Fibroblast of skin of scalp (primary cell): ENCODE measurements around the gene ARMC9.

Experiments
- DNase-seq: peaks from one replicate; pipeline ENCODE4 v3.0.0-alpha.2; 2013

The ARMC9 gene

GRCh38 chr2:231318954-231319353, 120.5 kb downstream of the ARMC9 start:
- DNase-seq = no peak

GRCh38 chr2:231319867-231320266, 121.4 kb downstream of the ARMC9 start:
- no peak for DNase-seq

- no peak for DNase-seq
Measured at GRCh38 chr2:231321021-231321420, 122.6 kb downstream of the ARMC9 start.

DNA sequence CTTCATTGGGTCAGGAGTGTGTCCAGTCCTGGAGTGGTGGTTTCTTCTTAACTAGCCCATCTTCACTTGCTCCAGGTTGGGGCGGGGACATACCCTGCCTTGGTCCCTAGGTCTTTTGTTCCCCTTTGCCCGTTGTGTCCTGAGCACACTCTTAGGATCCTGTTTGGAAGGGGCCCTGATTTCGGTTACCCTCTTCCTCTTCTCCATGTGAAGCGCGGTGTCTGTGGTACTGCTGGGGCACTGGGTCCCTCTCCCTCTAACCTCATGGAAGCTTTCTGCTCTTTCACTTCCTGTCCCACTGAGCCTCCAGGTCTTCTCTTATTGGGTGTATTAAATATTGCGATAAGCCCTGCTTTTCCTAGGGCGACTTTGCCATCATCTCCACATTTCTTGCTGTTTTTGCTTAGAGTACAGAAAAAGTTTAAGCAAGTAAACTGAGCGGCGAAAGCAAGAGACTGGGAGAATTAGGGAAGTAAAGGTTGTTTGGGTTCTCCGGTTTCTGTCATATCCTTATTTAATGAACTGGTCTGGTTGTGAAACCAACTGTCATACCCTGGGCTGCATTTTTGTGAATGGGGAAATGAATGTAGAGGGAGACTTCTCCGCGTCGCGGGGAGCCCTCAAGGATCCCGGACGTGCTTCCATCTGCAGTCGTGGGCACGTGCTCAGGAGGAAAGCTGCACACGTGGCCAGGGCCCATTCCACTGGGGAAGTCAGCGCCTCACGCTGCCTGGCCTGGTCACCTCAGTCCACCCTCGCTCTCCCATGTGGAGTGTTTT, 123.3 kb downstream of the ARMC9 start:
- DNase-seq = no peak

- DNase-seq = no peak
Measured at GRCh38 chr2:231323316-231323715, 124.9 kb downstream of the ARMC9 start.

DNA sequence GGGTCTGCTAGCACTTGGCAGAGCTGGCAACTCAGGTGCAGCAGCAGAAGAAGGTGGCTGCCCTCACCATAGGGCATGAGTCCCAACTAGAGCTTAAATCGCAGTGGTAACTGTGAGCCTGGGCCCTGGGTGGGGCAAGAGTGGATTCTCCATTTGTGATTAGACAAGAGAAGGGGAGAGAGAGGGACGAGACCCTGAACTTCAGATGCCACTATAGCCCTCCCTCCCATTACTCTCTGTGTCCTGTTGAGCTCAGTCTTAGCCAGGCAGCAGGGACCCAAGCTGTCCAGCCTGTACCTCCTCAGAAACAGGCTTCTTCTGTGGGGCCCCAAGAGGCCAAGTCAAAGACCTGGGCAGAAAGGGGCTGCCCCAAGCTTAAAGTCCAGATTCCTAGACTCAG, 127.4 kb downstream of the ARMC9 start:
- DNase-seq = no peak

DNA sequence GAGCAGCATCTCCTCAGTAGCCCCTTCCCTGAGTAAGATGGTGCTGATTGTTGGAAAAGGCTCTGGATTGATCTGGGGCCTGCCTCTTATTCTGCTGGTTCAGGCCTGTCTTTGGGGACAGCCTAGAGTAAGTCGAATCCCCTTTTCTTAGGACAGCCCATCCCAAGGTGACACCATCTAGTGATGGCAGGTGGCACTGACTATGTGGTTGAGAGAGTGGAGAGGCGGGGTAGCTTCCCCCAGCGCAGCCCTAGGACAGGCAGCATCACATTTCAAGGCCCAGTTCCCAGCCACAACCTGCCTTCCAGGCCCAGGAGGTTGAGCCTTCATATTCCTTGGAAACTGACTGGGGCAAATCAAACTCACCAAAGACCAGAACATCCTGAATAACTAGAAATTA, 128.0 kb downstream of the ARMC9 start:
- no peak for DNase-seq

- DNase-seq = no peak
Measured at GRCh38 chr2:231330311-231330710, 131.9 kb downstream of the ARMC9 start.

GRCh38 chr2:231331533-231331932, 133.1 kb downstream of the ARMC9 start:
- no peak for DNase-seq

DNA sequence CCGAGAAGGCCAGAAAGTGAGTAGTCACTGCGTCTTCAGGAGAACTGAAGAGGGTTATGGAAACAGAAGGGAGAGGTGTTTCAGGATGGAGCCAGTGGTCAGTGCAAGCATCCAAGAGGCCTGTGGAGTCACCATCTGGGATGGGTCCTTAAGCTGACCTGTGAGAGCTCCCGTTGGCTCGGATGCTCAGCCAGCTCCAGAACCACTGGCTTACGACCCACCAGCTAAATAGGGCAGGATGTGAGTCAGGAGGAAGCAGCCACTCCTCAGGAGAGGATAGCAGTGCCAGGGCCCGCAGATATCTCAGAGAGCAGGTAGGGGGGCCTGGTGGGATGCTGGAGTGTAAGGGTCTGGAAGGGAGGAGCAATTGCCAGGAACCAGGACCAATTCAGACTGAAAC, 134.0 kb downstream of the ARMC9 start:
- no peak for DNase-seq

DNA sequence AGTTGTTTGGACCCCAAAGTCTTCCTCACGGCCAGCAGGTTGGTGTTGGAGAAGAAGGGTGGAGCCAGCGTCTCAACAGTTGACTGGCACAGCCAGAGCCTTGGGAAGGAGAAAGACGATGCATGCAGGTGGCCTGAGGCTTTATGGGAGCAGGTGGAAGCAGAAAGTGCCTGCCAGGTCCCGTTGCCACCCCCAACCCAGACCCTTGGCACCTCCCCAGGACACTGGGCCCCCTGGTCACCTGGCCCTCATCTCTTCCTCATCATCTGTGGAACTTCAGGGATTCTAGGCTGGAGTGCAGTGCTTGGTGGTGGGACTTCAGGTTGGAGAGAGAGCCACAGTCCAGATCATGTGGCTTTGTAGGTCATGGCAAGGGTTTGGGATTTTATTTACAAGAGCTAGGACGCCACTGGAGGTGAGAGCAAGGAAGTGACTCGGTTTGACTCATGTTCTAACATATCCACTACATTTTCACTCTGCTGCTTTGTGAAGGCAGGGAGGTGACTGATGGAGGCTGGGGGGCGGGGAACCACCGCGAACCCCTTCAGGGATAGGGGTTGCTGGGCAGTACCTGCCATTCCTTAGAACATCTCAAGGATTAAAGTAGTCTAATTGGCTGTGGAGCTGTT, 134.6 kb downstream of the ARMC9 start:
- DNase-seq = no peak

DNA sequence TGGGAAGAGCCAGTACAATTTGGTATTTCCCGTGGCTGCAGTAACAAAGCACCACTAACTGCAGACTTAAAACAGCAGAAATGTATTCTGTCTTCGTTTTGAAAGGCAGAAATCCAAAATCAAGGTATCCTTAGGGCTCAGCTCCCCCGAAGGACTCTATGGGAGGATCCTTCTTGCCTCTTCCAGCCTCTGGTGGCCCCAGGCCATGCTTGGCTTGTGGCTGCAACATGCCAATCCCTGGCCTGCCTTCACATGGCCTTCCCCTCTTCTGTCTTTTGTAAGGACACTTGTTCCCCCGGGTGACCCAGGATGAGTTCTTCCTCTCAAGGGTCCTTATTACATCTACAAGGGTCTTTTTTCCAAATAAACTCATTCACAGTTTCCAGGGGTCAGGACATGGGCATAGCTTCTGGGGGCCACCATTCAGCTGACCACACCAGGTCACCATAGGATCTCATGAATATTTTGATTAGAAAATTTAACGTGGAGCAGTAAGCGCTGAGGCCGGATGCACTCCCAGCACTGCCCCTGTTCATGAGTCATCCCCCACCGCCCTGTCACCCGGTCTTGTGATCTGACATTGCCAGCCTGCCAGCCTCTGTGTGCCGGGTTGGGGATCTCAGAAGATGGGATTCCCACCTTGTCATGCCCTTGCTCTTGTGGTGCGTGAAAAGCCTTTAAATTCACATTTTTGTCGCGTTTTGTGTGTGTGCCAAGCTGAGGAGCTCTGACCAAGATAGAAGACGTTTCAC, 135.9 kb downstream of the ARMC9 start:
- no peak for DNase-seq

DNA sequence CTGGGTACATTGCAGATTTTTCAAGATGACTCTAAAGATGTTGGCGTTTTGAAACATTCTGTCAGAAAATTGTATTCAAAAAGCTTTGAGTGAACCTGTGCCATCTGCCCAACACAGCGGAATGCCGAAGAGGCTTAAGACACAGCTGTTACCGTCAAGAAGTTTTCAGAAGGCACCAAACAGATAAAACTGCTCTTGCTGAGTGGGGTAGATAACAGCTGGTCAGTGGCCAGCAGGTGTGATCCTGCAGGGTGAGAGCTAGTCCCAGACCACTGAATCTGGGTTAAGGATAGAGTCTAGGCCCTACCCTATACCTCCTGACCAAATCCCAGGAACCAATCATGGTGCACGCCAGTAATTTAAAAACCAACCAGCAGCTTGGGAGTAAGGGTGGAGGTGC, 136.6 kb downstream of the ARMC9 start:
- DNase-seq = no peak

DNA sequence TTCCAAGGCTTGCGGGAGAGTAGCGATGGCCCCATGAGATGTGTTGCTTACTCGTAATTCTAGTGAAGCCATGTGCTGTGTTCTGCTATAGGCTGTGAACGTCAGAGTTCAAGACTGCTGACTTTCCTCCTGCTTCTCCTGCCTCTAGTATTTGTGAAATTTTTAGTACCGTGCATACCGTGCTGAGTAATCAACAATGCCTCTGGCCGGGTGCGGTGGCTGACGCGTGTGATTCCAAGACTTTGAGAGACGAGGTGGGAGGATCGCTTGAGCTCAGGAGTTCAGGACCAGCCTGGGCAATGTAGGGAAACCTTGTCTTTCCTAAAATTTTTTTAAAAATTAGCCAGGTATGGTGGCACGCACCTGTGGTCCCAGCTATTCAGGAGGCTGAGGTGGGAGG, 137.2 kb downstream of the ARMC9 start:
- DNase-seq = no peak

- DNase-seq = no peak
Measured at GRCh38 chr2:231336236-231336635, 137.8 kb downstream of the ARMC9 start.

DNA sequence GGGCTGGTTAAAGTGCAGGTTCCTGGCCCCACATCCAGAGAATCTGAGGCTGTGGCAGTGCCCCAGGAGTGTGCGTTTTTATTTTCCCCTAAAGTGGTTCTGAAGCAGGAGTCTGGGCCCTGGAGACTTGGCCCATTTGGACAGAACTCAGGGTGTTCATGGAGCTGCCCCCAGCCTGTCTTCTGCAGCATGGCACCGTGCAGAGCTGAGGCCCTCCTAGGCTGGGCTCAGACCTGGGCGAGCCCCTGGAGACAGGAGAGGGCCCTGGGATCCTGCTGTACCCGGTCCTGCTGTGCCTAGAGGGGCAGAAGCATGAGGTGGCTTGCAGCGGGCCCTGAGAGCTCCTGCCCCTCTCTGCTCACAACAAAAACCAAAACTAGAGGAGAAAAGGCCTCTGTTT, 138.3 kb downstream of the ARMC9 start:
- DNase-seq = no peak

- no peak for DNase-seq
Measured at GRCh38 chr2:231337807-231338759, 139.7 kb downstream of the ARMC9 start.

DNA sequence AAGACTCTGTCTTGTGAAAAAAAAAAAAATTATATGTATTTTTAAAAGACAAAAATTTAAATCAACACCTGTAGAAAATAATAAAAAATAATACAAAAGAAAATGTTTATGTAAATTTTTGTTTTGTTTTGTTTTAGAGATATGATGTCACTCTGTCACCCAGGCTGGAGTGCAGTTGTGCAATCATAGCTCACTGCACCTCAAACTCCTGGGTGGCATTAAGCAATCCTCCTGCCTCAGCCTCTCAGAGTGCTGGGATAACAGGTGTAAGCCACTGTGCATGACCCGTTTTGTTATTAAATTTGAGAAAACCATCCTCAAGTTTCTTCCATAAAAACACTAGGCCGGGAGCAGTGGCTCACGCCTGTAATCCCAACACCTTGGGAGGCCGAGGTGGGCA, 140.9 kb downstream of the ARMC9 start:
- DNase-seq = no peak

- no peak for DNase-seq
Measured at GRCh38 chr2:231341100-231341499, 142.7 kb downstream of the ARMC9 start.

DNA sequence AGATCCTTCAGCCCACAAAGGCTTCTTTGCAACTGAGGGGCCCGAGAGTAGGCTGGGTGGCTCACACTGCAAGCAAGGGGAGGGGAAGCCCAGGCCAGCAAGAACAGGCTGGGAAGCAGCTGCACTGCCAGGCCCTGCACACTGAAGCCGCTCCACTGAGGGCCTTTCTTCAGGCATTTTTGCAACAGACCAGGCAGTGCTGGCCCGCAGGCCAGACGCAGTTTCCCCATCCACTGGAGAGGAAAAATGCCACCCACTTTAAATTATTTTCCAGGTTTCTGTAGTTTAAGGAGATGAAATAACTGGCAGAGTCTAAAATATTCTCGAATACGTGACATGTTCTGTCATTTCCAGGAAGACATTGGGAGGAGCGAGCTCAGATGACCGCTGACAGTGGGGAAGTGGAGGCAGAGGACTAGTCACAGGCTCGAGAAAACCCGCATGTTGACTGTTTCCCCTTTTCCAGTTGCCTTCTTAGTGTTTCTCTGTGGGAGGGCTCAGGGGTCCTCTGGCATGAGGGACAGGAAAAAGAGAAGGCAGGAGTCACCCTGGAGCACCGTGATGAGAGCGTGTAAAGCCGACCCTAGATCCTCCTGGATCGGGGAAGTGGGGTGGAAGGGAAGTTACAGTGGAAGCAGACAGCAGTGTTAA, 143.8 kb downstream of the ARMC9 start:
- DNase-seq = no peak

DNA sequence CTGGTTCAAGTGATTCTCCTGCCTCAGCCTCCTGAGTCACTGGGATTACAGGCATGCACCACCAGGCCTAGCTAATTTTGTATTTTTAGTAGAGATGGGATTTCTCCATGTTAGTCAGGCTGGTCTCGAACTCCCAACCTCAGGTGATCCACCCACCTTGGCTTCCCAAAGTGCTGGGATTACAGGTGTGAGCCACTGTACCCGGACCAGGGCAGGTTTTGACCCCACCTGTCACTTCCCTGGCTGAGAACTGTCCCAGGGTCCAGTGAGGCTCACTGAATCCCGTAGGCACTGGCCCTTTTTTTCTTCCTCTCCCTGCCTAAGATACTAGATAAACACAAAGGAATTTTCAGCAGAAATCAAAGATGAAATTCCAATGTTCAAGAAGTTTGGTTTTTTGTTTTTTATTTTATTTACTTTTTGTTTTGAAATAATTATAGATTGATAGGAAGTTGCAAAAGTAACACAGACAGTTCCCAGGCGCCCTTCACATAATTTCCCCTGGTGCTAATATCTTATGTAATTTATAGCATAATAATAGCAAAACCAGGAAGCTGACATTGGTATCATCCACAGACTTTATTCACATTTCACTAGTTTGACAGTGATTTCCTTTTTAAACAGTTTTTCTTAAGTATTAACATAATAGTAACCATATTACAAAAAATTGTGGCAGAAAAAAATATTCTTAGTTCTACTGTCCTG, 144.7 kb downstream of the ARMC9 start:
- no peak for DNase-seq
